NCI-H2196 (cell line): ENCODE data around the gene SCARB1.

ENCODE experiments used
- DNase-seq: peaks from one replicate; lab custom pipeline; 2025; ENCODE audit not compliant: unreplicated experiment; lab: John Stamatoyannopoulos, UW

SCARB1 gene

DNA sequence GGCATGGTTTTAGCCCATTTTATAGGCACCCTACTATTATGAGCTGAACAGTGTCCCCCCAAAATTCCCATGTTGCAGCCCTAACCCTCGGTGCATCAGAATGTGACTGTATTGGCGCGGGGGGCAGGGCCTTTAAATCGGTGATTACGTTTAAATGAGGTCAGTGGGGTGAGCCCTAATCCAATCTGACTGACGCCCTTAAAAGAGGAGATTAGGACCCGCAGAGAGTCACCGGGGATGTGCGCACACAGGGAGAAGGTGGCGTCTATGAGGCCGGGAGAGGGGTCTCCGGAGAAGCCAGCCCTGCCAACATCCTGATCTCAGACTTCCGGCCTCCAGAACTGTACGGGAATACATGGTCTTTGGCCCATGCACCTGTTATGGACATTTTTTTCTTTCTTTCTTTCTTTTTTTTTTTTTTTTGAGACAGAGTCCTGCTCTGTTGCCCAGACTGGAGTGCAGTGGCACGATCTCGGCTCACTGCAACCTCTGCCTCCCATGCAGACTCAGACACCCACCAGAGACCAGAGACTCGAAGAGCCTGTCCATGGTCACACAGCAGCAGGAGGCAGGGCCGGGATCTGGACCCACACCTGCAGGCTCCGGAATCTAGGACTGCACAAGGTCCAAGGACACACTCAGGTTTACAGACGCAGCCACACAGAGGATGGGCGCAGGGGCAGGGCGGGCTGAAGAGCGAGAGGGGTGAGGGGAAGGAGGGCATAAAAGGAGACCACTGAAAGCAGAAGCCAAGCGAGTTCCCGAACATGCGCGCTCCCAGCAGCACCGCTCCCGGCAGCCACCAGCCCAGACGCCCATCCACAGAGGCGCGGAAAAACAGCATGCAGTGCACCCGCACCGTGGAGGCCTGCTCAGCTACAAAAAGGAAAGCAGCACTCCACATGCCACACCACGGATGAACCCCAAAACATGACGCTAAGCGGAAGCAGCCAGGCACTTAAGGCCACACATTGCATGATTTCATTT is 19.0 kb downstream of the SCARB1 start:
- DNase-seq, result no peak

DNA sequence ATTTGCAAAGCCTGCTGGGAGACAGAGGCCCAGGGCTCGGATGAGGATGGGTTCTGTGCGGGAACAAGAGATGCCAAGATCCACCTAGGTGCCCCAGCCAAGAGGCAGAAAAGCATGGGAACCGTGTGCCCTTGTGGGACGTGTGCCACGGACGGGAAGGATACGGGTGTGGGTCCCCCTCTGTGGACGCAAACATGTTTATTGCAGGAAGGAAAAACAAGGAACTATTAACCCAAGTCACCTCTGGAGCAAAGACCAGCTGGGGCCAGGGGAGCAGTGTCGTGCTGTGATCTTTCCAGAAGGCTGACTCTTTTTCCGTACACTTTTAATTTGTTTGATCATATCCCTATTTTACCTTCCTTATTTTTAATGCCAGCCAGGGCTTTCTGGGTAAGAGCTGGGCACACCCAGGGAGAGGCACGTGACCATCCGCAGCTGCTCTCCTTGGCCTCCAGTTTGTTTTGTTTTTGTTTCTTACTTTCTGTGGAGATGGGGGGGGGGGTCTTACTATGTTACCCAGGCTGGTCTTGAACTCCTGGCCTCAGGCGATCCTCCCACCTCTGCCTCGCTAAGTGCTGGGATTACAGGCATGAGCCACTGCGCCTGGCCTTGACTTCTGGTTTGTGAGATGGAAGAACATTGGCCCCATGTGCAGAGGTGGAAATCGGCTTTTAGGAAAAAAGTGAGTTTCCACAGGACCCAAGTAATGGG is 20.7 kb downstream of the SCARB1 start:
- DNase-seq, result no peak

DNA sequence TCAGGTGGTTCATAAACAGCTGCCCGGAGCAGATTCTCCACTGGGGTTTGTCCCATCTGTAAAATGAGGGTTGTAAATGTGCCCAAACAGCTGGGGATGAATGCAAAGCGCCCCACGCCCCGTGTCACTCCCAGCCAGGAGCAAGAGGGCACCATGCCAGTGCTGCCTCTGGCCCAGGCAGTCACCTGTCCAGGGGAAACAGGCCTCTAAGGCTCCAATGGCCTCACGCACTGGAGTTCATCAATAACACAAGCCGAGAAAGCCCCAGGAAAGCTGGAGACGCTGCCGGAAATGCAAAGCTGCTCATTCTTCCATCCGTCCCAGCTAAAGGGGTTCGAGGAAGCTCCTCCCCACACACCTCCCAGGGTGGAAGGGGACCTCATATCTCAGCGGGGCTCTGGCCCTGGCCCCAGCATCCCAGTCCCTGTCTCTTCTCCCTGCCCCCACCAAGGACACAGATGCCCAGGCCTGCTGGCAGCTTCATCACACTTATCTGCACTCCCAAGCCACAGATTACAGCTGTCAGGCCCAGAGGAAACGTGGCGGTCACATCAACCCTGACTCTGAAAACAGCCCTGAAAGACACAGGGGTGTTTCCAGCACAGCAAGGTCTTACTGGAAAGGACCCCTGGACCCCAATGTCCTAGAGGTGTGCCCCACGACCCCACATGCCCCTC is 21.5 kb downstream of the SCARB1 start:
- DNase-seq, result no peak

DNA sequence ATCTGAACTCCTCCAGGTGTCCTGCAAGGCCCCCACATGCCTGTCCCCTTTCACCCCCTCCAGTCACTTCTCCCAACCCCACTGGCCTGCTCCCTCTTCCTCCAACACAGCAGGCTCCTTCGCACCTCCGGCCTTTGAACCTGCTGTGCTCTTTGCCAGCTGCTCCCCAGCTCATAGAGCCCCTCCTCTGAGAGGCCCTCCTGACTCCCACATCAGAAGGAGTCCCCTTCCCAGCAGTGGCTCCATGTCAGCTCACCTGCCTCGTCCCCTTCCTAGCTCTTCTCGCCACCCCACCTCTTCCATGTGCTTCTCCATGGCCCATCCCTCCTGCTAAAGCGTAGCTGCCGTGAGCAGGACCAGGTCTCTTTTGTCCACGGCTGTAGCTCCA is 22.1 kb downstream of the SCARB1 start:
- DNase-seq, result no peak

DNA sequence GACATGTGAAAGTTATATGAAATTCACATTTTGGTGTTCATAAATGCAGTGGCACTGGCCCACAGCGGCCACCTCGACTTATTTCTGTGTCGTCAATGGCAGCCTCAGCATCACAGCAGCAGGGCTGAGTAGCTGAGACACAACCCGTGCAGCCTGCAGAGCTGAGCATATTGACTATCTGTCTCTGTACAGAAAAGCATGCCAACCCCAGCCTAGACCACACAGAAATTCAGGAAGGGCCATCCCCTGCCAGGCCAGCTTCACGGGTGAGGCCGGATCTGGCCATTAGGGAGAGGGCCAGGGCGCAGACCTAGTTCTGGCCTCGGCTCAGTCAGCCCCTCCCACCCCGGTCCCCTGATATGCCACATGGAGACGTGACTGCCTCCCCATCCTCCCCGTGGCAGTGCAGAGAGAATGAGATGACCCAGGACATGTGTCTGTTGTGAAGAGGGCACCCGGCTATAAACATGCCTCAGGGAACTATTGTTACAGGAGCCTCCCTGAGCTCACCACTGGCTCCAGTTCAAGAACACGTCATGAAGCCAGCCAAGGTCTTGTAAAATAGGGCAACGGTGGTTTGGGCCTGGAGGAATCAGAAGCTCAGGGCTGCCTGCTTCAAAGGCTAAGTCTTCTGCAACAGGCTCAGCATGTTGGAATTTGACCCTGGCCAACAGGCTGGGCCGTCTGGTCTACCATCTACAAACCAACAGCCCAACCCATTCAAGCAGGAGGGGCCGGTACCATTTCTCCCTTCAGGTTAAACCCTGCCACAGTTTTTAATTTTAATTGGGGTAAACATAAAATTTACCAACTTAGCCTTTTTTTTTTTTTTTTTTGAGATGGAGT is 25.5 kb downstream of the SCARB1 start:
- peak; percentile 95 for DNase-seq

DNA sequence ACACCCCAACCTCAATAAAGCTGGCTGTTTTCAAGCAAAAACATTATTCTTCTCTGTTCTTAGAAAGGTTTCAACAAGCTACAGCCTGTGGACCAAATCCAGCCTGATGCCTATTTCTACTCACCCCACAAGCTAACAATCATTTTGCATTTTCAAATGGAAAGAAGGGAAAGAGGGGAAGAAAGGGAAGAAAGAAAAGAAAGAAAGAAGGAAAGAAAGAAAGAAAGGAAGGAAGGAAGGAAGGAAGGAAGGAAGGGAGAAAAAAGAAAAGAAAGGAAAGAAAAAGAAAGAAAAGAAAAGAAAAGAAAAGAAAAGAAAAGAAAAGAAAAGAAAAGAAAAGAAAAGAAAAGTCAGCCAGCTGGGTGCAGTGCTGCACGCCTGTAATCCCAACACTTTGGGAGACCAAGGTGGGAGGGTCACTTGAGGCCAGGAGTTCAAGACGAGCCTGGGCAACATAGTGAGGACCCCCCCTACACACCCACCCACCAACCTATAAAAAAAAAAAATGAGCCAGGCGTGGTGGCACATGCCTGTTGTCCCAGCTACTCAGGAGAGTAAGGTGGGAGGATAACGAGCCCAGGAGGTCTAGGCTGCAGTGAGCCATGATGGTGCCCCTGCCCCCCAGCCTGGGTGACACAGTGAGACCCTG is 26.3 kb downstream of the SCARB1 start:
- DNase-seq, result no peak

DNA sequence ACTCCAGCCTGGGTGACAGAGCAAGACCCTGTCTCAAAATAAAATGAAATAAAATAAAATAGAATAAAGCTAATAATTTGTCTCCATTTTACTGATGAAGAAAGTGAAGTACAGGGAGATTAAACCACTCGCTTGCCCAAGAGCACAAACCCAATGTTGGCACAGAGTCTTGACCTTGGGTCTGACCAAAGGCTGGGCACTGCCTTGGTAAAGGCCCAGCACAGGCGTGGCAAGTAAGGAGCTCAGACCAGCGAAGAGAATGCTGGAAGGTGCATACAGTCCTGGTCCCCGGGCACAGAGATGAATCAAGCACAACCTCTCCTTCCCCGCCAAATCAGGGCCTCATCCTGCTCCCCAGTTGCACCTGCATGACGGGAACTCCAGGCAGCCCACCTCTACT is 26.9 kb downstream of the SCARB1 start:
- DNase-seq, result no peak

DNA sequence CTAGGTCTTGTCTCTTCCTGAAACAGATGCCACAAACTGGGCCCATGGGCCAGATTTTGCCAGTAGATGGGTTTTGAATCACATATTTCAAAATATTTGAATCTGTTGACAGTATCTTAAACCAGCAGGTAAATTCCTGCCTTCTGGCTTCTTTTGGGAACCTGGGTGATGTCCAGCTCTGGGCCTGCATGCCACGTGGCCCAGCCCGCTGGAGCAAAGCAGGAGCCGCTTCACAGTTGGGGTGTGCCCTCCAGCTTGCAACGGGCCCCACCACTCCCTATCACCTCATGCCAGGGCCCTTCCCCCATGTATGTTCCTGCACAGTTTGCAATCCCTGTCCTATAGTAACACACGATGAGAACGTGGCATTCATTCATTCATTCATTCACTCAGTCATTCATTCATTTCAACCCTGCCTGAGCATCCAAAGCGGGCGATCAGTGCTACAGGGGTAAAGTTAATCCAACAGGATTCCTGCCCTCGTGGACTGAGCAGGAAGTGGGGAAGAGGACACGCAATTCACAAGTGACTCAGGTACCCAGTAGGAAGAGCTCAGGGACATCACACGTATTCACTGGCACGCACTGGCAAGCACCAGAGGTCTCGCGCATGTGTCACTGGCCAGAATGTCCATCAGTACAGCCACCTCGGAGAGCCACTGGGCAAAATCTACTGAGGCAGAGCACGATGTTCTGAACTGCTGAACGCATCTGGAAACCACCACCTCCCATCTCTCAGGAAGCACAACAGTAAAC is 27.8 kb downstream of the SCARB1 start:
- no peak for DNase-seq

DNA sequence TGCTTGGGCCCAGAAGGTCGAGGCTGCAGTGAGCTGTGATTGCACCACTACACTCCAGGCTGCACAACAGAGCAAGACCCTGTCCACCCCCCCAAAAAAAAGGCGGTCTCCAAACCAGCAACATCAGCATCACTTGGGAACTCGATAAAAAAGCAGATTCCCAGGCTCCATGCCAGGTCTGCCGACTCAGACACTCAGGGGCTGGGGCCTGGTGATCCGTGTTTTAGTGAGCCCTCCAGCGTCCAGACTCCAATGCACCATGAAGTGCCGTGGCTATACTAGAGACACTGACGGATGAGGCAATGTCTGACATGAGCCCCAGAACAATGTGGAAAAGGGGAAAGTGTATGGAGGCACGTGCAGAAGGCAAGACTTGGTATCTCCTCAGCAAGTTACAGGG is 28.8 kb downstream of the SCARB1 start:
- DNase-seq, result no peak

DNA sequence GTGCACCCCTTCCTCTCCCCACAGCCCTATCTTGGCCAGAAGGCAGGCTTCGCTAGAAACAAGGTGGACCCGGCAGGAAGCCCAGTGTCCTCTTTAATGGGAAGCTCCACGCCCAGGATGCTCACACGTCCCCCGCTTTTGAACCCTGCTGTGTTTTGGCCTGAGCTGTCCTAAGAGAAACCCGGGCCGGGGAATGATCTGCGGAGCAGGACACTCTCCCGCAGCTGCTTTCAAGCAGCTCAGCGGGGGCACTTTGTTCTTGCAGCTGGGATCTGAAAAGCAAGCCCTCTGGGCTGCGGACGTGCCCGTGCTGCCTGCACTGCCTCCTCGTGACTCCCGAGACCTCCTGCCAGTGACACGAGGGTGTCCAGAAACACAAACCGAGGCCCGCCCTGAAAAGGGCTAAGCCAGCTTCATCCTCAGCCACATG is 30.0 kb downstream of the SCARB1 start:
- DNase-seq, result no peak

DNA sequence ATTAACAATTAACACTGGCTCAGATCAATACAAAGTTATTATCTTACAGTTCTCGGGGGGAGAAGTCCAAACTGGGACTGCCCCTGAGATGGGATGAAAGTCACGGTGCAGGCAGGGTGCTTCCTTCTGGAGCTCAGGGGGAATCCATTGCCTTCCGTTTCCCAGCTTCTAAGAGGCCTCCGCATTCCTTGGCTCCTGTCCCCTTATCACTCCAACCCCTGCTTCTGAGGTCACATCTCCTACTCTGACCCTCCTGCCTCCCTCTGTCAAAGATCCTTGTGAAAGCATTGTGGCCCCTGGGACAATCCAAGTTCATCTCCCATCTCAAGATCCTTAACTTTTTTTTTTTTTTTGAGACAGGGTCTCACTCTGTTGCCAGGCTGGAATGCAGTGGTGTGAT is 30.8 kb downstream of the SCARB1 start:
- DNase-seq, result no peak

DNA sequence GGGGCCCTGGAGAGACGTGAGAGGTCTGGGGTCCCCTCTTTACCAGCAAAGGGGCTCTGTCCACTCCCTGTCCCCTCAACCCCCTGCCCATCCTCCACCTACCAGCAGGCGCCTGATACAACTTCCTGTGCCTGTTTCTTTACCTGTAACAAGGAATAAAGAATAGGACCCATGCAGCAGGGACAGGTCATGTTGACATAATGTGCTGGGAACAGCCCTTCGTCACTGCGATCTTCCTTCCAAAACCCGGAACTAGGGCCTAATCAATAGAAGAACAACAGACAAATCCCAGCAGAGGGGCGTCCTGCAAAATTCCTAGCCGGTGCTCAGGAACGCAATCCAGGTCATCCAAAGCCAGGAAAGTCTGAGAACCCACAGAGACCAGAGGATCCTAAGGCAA is 32.1 kb downstream of the SCARB1 start:
- no peak for DNase-seq

DNA sequence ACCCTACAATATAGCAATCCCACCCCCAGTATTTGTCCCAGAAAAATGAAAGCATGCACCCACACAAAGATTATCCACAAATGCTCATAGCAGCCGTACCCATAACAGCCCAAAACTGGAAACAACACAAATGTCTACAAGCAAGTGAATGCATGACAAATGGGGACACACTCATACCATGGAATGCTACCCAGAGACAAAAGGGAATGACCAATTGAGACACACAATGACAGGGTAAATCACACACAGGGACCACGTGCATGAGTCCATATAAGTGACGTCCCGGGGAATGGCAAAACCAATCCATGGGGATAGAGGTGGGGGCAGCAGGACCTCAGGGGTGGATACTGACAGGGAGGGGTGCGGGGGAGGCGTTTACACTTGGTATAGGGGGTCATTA is 33.4 kb downstream of the SCARB1 start:
- no peak for DNase-seq

DNA sequence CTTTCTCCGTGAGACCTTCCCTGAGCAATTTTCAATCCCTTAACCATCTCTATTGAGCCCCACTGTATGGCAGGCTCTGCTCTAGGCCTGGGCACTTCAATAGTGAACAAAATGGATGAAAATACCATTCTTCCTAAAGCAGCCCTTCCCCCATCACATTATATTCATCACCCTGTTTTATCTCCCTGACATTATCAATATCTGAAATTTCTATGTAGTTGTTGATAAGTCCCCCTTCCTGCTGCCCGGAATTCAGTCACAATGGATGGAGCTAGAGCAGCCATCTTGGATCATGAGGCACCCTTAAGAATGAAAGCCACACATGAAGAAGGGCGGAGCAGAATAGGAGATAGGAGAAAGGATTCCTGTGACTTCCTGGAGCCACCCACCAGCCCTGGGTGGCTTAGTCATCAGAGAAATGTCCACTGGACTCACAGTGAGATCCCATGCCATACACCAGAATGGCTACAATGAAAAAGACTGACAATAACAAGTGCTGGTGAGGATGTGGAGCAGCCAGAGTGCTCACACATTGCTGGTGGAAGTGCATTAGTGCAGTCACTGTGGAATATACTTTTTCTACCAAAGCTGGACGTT is 33.9 kb downstream of the SCARB1 start:
- DNase-seq, result no peak

DNA sequence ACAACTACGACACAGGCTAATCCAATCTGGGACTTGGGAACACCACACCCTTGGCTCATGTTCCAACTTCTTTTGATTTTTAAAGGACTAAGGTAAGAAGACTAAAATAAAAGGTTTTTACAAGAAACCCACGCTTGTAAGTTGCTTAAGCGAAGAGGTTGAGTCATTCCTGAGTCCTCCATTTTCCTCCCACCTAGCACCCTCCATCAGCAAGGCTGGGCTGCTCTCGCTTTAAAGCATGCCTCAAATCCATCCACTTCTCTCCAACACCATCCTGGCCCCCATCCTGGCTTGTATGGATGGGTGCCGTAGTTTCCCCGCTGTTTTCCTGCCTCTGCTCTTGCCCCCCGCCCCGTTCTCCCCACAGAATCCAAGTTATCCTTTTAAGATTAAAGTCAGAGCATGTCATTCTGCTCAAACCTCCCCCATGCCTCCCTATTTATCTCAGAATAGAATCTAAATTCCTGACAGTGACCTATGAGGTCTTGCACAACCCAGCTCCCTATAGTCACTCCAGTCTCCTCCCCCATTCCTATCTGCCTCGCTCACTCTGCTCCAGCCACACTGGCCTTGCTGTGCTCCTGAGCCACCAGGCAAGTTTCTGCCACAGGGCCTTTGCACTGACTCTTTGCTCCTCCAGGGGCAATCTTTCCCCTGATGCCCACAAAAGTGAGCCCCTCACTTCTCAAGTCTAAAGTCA is 34.5 kb downstream of the SCARB1 start:
- DNase-seq, result no peak

DNA sequence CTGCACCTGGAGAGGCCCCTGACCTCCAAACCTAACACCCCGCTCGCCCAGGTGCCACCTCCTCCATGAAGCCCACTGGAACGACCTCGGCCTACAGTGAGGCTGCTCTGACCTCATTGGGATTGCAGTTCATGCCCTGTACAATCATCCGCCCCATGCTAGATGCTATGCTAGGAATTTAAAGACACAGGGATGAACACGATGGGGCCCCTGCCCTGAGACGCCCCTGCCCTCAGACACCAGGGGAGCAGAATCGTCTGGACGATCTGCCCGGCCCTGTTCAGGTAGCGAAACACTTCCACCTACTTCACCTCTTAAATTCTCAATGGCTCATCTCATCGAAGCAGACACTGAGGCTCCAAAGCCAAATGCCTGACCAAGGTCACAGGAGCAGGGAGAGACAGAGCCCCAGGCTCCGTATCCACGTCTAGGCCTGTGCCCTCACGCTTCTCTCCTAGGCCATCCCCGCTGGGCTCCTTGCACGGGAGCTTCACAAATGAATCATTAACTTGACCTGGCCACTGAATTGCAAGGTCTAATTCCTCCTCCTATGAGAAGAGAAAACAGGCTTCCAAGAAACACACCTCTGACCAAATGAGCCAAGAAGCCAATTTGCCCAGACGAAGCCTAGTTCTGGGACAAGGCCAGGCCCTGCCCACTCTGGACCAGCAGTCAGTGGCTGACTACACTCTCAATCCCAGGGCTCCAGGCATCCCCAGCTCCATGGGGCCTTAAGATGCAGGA is 35.2 kb downstream of the SCARB1 start:
- peak; percentile 33 for DNase-seq

DNA sequence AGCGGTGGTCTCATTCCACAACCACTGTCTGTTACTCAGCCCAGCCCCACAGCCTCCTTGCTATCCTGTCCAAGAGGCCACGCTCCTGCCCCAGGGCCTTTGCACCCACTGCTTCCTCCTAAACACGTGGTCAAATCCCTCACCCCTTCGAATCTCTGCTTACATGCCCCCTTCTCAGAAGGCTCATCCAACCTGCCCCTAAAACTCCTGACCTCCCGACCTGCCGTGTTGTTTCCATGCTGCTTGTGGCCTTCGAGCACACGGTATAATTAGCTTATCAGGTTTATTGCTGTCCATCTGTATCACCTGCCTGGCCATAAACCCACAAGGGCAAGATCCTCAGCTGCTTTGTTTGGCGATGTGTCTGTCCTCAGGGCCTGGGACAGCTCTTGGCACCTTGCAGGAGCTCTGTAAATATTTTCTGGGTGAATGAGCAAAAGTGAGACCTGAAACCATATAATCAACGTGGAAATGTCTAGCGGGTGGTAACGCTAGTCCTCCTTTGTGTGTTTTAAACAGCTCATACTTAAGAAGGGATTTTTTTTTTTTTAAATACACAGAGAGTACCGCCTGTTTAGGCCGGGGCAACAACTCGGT is 36.0 kb downstream of the SCARB1 start:
- DNase-seq, result peak; percentile 75
